GM18868 (cell line): Measurements from ENCODE around the gene FUT3.
A peak's percentile ranks its signal among the peaks of the same experiment; 100 is the strongest.
"Not testable (repeated sequence)": the region's sequence is repeated elsewhere in the genome, so short reads cannot be mapped to it uniquely, and the experiment has no call there.

Experiments used
- ATAC-seq: cut with Tn5 transposase; IDR thresholded peaks from one replicate; pipeline ENCODE4 v1.9.1; 2021; ENCODE audit warnings: mild to moderate bottlenecking, moderate library complexity; ENCODE audit not compliant: unreplicated experiment

FUT3 gene

GRCh38 chr19:5850189-5850588, 1.1 kb downstream of the FUT3 start:
- no peak for ATAC-seq

DNA sequence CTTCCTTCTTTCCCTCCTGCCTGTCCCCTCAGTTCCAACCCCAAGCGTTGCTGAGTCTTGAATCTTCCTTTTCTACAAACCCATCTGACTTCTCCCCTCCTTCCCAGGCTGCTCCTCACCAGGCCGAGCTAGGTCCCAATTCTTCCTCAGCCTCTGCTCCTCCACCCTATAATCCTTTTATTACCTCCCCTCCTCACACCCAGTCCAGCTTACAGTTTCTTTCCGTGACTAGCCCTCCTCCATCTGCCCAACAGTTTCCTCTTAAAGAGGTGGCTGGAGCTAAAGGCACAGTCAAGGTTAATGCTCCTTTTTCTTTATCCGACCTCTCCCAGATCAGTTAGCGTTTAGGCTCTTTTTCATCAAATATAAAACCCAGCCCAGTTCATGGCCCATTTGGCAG, 2.6 kb downstream of the FUT3 start:
- ATAC-seq: not testable (repeated sequence)

DNA sequence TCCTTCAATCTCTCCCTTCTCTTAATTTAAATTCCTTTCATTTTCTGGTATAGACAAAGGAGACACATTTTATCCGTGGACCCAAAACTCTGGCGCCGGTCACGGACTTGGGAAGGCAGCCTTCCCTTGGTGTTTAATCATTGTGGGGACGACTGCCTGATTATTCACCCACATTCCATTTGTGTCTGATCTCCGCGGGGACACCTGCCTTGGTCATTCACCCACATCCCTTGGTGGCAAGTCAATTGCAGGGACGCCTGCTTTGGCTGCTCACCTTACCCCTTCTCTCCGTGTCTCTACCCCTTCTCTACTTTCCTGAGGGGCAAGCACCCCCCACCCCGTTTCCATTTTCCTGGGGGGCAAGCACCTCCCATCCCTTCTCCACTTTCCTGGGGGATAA, 3.4 kb downstream of the FUT3 start:
- ATAC-seq: not testable (repeated sequence)

- no peak for ATAC-seq
These were observed 6.5 kb downstream of the FUT3 start for GRCh38 chr19:5844456-5845433.

- no peak for ATAC-seq
These were observed 7.8 kb downstream of the FUT3 start for GRCh38 chr19:5843295-5843927.

DNA sequence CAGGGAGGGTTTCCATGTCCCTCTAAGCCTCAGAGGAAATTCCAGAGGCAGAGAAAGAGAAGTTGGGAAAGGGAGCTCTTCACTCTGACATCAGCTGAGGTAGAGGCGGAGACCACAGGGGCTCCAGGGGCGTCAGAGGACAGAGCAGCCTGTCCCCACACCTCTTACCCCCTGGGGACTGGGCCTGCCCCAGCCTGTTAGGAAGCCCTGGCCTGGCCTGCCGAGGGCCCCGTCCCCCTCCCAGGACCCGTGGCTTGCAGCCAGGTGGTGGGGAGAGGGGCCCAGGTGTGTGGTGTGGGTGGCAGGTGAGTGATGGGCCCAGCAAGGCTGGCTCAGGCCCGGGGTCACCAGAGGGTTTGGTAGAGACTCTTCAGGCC, 9.5 kb downstream of the FUT3 start:
- not testable (repeated sequence) for ATAC-seq

DNA sequence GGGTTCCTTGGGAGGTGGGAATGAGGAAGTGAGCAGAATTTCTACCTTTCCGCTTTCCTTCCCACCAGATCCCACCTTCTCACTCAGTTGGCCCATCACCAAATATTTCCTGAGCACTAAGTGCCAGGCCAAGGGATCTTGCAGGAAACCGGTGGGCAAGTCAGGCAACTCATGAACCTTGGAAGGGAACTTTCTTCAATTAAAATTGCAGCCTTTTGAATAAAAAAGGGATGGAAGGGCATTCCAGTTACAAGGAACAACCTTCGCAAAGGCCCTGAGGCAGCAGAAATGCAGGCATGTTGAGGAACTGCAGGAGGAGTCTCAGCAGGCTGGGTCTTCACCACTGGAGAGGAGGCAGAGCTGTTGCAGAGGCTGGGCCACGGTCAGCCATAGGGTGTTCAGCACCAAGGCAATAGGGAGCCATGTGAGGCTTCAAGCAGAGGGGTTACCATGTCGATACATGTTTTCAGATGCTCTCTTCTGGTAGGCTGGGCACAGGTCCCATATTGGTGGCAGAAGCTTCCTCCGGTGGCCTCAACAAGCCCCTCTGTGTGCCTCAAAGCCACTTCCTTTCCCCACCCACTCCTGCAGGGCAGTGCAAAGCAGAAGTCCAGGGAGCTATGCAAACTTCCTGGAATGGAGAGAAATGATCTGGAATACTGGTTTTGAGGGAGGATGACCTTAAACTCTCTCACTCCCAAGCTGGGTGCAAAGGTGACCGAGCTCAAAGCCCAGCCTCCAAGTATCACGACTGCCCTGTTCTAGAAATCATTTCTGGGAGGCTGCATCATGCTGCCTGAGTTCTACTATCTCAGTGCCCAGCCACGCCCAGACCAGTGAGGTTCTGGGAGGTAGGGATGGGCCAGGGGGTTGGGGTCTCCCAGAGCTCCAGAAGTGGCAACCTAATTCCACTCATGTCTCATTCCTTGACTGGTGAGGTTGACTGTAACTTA, 11.9 kb downstream of the FUT3 start, which contains the start of gene FUT6:
TSS of gene FUT6 (minus strand) at position 638 of the 953 bp plus-strand sequence. CDS start 7,135 bp downstream, outside the sequence.
- ATAC-seq: no peak

DNA sequence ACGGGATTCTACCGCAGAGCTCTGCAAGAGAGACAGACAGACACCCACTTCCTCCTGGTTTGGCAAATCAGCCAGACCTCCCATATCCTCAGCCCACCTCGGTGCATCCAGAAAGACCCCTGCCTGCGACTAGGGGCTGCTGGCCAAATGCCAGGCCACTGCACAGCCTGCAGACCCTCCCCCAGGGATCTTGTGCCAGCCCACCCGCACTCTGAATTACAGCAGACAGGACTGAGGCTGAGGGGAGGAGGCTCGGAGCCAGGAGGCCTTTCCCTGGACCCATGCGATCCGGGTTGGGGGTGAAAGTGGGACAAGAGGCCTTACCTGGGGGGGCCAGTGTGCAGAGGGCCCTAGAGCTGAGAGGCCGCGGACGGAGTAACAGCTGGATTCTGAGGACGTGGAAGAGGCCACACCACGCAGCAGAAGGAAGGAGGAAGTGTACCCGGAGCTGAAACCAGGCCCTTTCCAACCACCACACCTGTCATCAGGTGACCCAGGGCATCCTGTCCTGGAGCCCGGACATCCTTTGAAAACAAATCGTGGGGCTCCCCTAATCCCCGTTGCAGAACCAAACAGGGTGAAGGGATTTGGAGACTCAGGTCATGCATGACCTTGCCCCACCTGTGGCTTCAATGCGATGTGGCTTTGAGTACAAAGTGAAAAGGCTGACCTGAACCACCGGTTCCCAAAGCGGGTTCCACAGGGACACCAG, 12.7 kb downstream of the FUT3 start:
- no peak for ATAC-seq

DNA sequence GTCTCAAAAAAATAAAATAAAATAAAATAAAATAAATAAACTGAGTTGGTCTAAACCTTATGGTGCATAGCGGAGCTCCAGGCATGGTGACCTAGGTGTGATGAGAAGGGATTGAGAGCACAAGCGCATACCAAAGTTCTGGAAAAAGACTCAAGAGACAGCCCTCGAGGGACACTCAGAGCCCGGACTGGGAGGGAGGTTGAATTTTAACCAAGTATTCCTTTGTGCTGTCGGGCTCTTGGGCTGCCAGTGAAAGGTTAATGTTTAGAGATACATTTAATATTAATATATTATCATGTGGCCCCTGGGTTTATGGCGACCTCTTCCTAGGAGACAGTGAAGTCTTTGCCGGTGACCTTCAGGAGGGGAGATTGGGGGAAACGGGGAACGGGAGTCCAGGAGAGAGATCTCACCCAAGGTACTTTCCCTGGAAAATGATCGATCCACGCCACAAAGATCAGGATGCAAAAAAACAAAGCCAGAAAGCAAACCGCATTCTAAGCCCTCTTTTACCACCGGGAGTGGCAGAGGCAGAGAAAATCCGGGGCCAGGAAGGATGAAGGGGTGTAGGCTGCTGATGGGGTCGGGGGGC, 13.4 kb downstream of the FUT3 start:
- ATAC-seq: no peak

- no peak for ATAC-seq
These were observed 18.6 kb downstream of the FUT3 start for GRCh38 chr19:5832527-5833216.

DNA sequence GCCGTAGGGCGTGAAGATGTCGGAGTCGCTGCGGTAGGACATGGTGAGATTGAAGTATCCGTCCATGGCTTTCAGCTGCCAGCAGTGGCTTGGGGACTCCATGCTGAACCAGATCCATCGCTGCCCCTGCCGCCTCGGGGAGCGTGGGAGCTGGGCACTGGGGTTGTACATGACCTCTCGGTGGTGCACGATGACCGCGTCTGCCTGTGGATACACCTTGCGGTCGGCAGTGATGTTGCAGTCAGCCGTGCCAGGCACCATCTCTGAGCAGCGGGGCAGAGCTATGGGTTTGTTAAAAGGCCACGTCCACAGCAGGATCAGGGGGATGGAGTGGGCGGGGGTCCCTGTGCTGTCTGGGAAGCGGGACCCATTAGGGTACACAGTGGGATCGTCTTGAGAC, 19.2 kb downstream of the FUT3 start:
- no peak for ATAC-seq

DNA sequence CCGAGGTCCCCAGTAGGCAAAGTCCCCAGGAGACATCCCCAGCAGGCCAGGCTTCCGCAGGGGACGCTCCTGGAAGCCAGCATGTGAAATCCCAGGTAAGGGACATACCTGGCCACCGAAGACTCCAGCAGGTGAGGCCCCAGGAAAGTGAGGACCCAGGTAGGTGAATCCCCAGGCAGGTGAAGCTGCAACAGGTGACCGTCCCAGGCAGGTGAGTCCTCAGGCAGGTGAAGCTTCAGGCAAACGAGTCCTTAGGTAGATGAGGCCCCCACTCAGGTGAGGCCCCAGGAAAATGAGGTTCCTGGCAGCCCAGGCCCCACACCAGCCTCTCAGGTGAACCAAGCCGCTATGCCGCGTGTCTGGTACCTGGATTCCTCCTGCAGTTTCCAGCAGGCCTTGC, 20.1 kb downstream of the FUT3 start:
- no peak for ATAC-seq

GRCh38 chr19:5829567-5830310, 21.5 kb downstream of the FUT3 start:
- no peak for ATAC-seq

- ATAC-seq: no peak
These were observed 22.3 kb downstream of the FUT3 start for GRCh38 chr19:5828661-5829566.

DNA sequence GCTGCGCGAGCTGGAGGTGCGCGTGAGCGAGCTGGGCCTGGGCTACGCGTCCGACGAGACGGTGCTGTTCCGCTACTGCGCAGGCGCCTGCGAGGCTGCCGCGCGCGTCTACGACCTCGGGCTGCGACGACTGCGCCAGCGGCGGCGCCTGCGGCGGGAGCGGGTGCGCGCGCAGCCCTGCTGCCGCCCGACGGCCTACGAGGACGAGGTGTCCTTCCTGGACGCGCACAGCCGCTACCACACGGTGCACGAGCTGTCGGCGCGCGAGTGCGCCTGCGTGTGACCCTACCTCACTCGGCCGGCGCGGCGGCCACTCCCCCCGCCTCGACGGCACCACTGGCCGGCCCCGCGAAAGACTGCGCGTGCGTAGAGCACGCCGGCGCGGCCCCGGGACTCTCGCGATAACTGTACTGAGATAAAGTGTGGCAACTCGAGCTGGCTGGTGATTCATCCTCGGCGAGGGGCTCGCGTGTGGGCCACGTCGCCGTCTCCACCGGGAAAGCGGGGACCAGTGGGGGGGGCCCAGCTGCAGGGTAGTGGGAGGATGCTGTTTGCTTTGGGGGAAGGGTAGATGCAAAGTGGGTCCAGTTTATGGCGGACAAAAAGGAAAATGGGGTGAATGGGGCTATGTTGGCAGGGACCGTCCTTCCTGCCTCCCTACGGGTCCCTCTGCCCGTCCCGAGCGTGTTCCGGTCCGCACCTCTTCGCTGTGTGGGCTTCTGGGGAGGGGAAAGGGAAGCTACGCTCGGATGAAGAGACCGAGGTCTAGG, 23.2 kb downstream of the FUT3 start:
- peak; percentile 64 for ATAC-seq

DNA sequence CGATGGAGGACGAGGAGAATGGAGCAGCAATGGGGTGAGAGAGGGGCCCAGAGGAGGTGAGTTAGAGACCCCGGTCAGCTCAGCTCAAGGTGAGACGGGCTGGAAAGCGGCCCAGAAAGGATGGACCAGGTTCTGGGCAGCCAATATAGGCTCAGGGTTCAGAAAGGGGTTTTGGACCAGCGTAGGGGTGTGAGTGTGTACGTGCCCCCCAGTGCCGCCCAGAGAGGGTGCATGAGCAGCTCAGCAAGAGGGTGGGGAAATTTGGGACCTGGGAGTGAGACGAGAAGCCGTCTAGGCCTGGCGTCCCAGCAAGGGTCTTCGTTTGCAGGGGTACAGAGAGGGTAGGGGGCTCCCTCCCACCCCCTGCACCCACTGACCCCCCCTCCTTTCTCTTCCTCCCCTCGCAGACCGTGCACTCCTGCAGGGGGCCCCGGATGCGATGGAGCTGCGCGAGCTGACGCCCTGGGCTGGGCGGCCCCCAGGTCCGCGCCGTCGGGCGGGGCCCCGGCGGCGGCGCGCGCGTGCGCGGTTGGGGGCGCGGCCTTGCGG, 23.8 kb downstream of the FUT3 start:
- no peak for ATAC-seq
